HG02623 (cell line): Measurements from ENCODE around the gene UGCG.
"Not testable (repeated sequence)": the region's sequence is repeated elsewhere in the genome, so short reads cannot be mapped to it uniquely, and the experiment has no call there.

Source experiments
- ATAC-seq: cut with Tn5 transposase; IDR thresholded peaks from one replicate; pipeline ENCODE4 v1.9.1; 2021; ENCODE audit warnings: moderate library complexity; ENCODE audit not compliant: unreplicated experiment

The UGCG gene

GRCh38 chr9:111917201-111917600 is 20.6 kb downstream of the UGCG start:
- no peak for ATAC-seq

GRCh38 chr9:111917980-111918379 is 21.4 kb downstream of the UGCG start:
- ATAC-seq, result no peak

- ATAC-seq, result no peak
Measured at GRCh38 chr9:111919875-111920274, 23.3 kb downstream of the UGCG start.

- no peak for ATAC-seq
Measured at GRCh38 chr9:111920531-111920930, 23.9 kb downstream of the UGCG start.

GRCh38 chr9:111922324-111923013 is 25.9 kb downstream of the UGCG start:
- ATAC-seq, result no peak

- ATAC-seq, result no peak
Measured at GRCh38 chr9:111924281-111924680, 27.7 kb downstream of the UGCG start.

GRCh38 chr9:111925017-111925770 is 28.6 kb downstream of the UGCG start:
- ATAC-seq, result no peak

GRCh38 chr9:111925784-111926183 is 29.2 kb downstream of the UGCG start:
- ATAC-seq, result no peak

GRCh38 chr9:111926421-111926875 is 29.8 kb downstream of the UGCG start:
- peak; percentile 97 for ATAC-seq

GRCh38 chr9:111928359-111928720 is 31.7 kb downstream of the UGCG start:
- no peak for ATAC-seq

GRCh38 chr9:111934747-111935146 is 38.1 kb downstream of the UGCG start:
- ATAC-seq, result no peak

GRCh38 chr9:111936391-111936790 is 39.8 kb downstream of the UGCG start:
- ATAC-seq, result no peak

GRCh38 chr9:111937301-111937700 is 40.7 kb downstream of the UGCG start:
- no peak for ATAC-seq

GRCh38 chr9:111937781-111938426 is 41.3 kb downstream of the UGCG start:
- ATAC-seq, result peak; percentile 70

- ATAC-seq, result no peak
Measured at GRCh38 chr9:111938427-111938800, 41.8 kb downstream of the UGCG start.

- no peak for ATAC-seq
Measured at GRCh38 chr9:111939322-111939721, 42.7 kb downstream of the UGCG start.

- no peak for ATAC-seq
Measured at GRCh38 chr9:111940697-111941096, 44.1 kb downstream of the UGCG start.

- ATAC-seq, result no peak
Measured at GRCh38 chr9:111943200-111943599, 46.6 kb downstream of the UGCG start.

GRCh38 chr9:111943746-111944145 is 47.1 kb downstream of the UGCG start:
- ATAC-seq, result no peak

GRCh38 chr9:111944241-111944866 is 47.7 kb downstream of the UGCG start:
- ATAC-seq, result no peak

GRCh38 chr9:111945216-111945615 is 48.6 kb downstream of the UGCG start:
- ATAC-seq, result peak; percentile 71

- ATAC-seq, result not testable (repeated sequence)
Measured at GRCh38 chr9:111948109-111948508, 51.5 kb downstream of the UGCG start.
